Duodenal mucosa (tissue), 2 donors: ENCODE results near the gene RIT1.

Experiments
- H3K27ac ChIP-seq: one replicate; pipeline ENCODE4 v1.7.0; 2013; ENCODE audit warnings: low read depth, low read length
- H3K27me3 ChIP-seq, 2 donors: one replicate each; pipeline ENCODE4 v1.7.0; 2013; ENCODE audit warnings: low read length in 2 of 2, control low read depth in 1 of 2; ENCODE audit not compliant: insufficient read depth in 2 of 2, control insufficient read depth in 1 of 2
- H3K36me3 ChIP-seq, 2 donors: one replicate each; pipeline ENCODE4 v1.7.0; 2013; ENCODE audit warnings: low read length in 2 of 2, control low read depth in 1 of 2; ENCODE audit not compliant: insufficient read depth in 2 of 2, control insufficient read depth in 1 of 2
- H3K4me1 ChIP-seq, 2 donors: one replicate each; pipeline ENCODE4 v1.7.0; 2013; ENCODE audit warnings: low read length in 2 of 2, control low read depth in 1 of 2; ENCODE audit not compliant: insufficient read depth in 2 of 2, control insufficient read depth in 1 of 2
- H3K4me3 ChIP-seq, 2 donors: one replicate each; pipeline ENCODE4 v1.7.0; 2013; ENCODE audit warnings: low read length in 2 of 2, low read depth in 1 of 2
- H3K9ac ChIP-seq, 2 donors: one replicate each; pipeline ENCODE4 v1.7.0; 2013; ENCODE audit warnings: low read length in 2 of 2, low read depth in 1 of 2
- H3K9me3 ChIP-seq, 2 donors: one replicate each; pipeline ENCODE4 v1.7.0; 2013; ENCODE audit warnings: low read length in 2 of 2, control low read depth in 1 of 2; ENCODE audit not compliant: control insufficient read depth in 1 of 2

The RIT1 gene

GRCh38 chr1:155946633-155947219 is 35.6 kb upstream of the RIT1 start:
- Histone ChIP-seq H3K36me3 (peaks cover 28 to 34% of the 10 kb centered on the region in 2 donors), H3K4me1 (peaks cover 38 to 41% of the 10 kb centered on the region in 2 donors), H3K9ac (peak overlapping the region in 1 of 2 donors; percentile 1), H3K9me3 (no peaks in the 10 kb centered on the region), H3K27ac (no peak overlapping the region), H3K4me3 (no peak overlapping the region), H3K27me3 (no peaks in the 10 kb centered on the region)

GRCh38 chr1:155944444-155944799 is 33.3 kb upstream of the RIT1 start:
- H3K4me1 ChIP-seq: peaks cover 58 to 59% of the 10 kb centered on the region in 2 donors
- H3K4me3 ChIP-seq: no peak overlapping the region
- no peak overlapping the region for H3K9ac ChIP-seq
- H3K36me3 ChIP-seq: peaks cover 14% of the 10 kb centered on the region in 2 donors
- no peaks in the 10 kb centered on the region for H3K9me3 ChIP-seq
- H3K27me3 ChIP-seq: no peaks in the 10 kb centered on the region
- H3K27ac ChIP-seq: no peak overlapping the region

DNA sequence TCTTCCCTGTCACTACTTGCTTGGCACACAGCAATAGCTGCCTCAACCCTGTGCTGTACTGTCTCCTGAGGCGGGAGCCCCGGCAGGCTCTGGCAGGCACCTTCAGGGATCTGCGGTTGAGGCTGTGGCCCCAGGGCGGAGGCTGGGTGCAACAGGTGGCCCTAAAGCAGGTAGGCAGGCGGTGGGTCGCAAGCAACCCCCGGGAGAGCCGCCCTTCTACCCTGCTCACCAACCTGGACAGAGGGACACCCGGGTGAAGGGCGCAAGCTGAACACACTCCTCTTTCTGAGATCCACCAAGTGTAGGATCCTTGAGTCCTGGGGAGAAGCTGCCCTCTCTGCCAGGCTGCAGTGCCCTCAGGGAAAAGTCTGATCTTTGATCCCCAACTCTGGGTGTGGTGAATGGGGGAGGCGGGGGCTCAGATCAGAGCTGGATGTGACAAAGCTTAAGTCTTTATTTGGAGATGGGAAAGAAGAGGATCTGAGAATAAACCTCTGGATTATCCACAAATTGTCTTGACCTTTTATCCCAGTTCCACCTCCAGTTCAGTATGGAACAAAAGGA is 31.5 kb upstream of the RIT1 start:
- H3K9ac ChIP-seq: peak overlapping the region; percentile 67 to 81
- no peaks in the 10 kb centered on the region for H3K27me3 ChIP-seq
- H3K36me3 ChIP-seq: peaks cover 6 to 9% of the 10 kb centered on the region in 2 donors
- peaks cover 58 to 59% of the 10 kb centered on the region in 2 donors for H3K4me1 ChIP-seq
- H3K27ac ChIP-seq: peak overlapping the region; percentile 71
- H3K9me3 ChIP-seq: no peaks in the 10 kb centered on the region
- H3K4me3 ChIP-seq: peak overlapping the region; percentile 57 to 68

GRCh38 chr1:155941845-155942531 is 30.8 kb upstream of the RIT1 start:
- H3K9me3 ChIP-seq: no peaks in the 10 kb centered on the region
- peak overlapping the region; percentile 67 to 81 for H3K9ac ChIP-seq
- peaks cover 58 to 59% of the 10 kb centered on the region in 2 donors for H3K4me1 ChIP-seq
- H3K4me3 ChIP-seq: peak overlapping the region; percentile 57 to 68
- H3K27ac ChIP-seq: peak overlapping the region; percentile 71
- peaks cover 0 to 2% of the 10 kb centered on the region in 2 donors for H3K36me3 ChIP-seq
- no peaks in the 10 kb centered on the region for H3K27me3 ChIP-seq

- Histone ChIP-seq H3K27me3 (no peaks in the 10 kb centered on the region), H3K9ac (peak within 1 kb of the TSS; percentile 67 to 81), H3K36me3 (no peaks in the 10 kb centered on the region), H3K4me3 (peak within 1 kb of the TSS; percentile 57 to 68), H3K27ac (peak within 1 kb of the TSS; percentile 71), H3K9me3 (no peaks in the 10 kb centered on the region), H3K4me1 (peaks cover 56 to 58% of the 10 kb centered on the region in 2 donors)
These were observed 30.1 kb upstream of the RIT1 start, which contains the start of gene RXFP4 for GRCh38 chr1:155940993-155941844. RXFP4 (plus strand) TSS chr1:155941638; CDS start chr1:155941710, 72 bp downstream.

GRCh38 chr1:155940482-155940992 is 29.4 kb upstream of the RIT1 start:
- no peaks in the 10 kb centered on the region for H3K36me3 ChIP-seq
- no peaks in the 10 kb centered on the region for H3K9me3 ChIP-seq
- peaks cover 52 to 58% of the 10 kb centered on the region in 2 donors for H3K4me1 ChIP-seq
- H3K9ac ChIP-seq: peak overlapping the region; percentile 51 to 67
- H3K4me3 ChIP-seq: peak overlapping the region; percentile 38 to 48
- no peaks in the 10 kb centered on the region for H3K27me3 ChIP-seq
- peak overlapping the region; percentile 71 for H3K27ac ChIP-seq

DNA sequence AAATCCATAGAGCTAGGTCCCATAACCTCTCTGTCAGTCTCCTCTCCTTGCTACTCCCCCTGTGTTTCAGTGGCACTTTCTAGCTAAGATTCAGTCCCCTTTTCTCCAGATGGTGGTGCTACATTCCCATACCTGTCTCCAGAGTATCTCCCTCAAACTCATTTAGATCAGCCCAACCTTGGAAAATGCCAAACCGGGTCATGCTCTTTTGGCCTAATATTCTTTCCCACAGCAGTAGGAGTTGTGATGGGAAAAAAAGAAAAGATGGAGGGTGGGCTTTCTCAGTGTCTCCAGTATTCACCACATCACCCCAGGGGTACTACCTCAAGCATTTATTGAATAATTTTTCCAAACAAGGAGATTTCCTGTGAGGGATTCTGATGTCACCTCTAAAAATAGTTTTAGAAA is 27.1 kb upstream of the RIT1 start:
- Histone ChIP-seq H3K4me1 (peaks cover 35 to 37% of the 10 kb centered on the region in 2 donors), H3K27ac (no peak overlapping the region), H3K27me3 (no peaks in the 10 kb centered on the region), H3K9ac (no peak overlapping the region), H3K9me3 (no peaks in the 10 kb centered on the region), H3K36me3 (no peaks in the 10 kb centered on the region), H3K4me3 (no peak overlapping the region)

- peaks cover 6 to 8% of the 10 kb centered on the region in 2 donors for H3K36me3 ChIP-seq
- H3K27ac ChIP-seq: peak overlapping the region; percentile 79
- peak overlapping the region; percentile 95 for H3K4me3 ChIP-seq
- no peaks in the 10 kb centered on the region for H3K27me3 ChIP-seq
- H3K4me1 ChIP-seq: peaks cover 24 to 31% of the 10 kb centered on the region in 2 donors
- H3K9ac ChIP-seq: peak overlapping the region; percentile 76 to 99
- no peaks in the 10 kb centered on the region for H3K9me3 ChIP-seq
These were observed 23.9 kb upstream of the RIT1 start for GRCh38 chr1:155934936-155935590.

- Histone ChIP-seq H3K36me3 (peaks cover 10 to 12% of the 10 kb centered on the region in 2 donors), H3K4me1 (peaks cover 24 to 32% of the 10 kb centered on the region in 2 donors), H3K27me3 (no peaks in the 10 kb centered on the region)
These were observed 23.2 kb upstream of the RIT1 start, which contains the start of gene KHDC4 for GRCh38 chr1:155934097-155934935. KHDC4 (minus strand) TSS chr1:155934413; CDS start chr1:155934373, 40 bp downstream.

More at GRCh38 chr1:155934097-155934935, 23.2 kb upstream of the RIT1 start, which contains the start of gene KHDC4:
- Histone ChIP-seq H3K4me3 (peak within 1 kb of the TSS; percentile 95), H3K27ac (peak within 1 kb of the TSS; percentile 89), H3K9me3 (no peaks in the 10 kb centered on the region), H3K9ac (peak within 1 kb of the TSS; percentile 99)
